Lower lobe of right lung (tissue), 2 donors: ENCODE data around the gene ASTN2. TPM values are rescaled to one million over a fixed set of nuclear protein-coding genes. Genes with fewer than 3 reads are reported as not detected.

ENCODE experiments used
- ATAC-seq, 2 donors: fragments of 200-7000 bp; cut with Tn5 transposase; one replicate each; pipeline ENCODE4 v1.9.1; 2020 to 2022; ENCODE audit warnings: mild to moderate bottlenecking in 2 of 2, moderate library complexity in 2 of 2
- DNase-seq: peaks from one replicate; pipeline ENCODE4 v3.0.0-alpha.2; 2020
- H3K27ac ChIP-seq: fragments of 200-600 bp; one replicate; pipeline ENCODE4 v1.8.0; 2022
- H3K27me3 ChIP-seq: fragments of 200-600 bp; one replicate; pipeline ENCODE4 v1.8.0; 2022; ENCODE audit warnings: low read depth
- H3K36me3 ChIP-seq: fragments of 200-600 bp; one replicate; pipeline ENCODE4 v1.8.0; 2022; ENCODE audit warnings: mild to moderate bottlenecking
- H3K4me1 ChIP-seq: fragments of 200-600 bp; one replicate; pipeline ENCODE4 v1.8.0; 2022
- H3K4me3 ChIP-seq: fragments of 200-600 bp; one replicate; pipeline ENCODE4 v1.8.0; 2022; ENCODE audit warnings: mild to moderate bottlenecking
- H3K9me3 ChIP-seq: fragments of 200-600 bp; one replicate; pipeline ENCODE4 v1.8.0; 2022
- CTCF ChIP-seq: fragments of 200-600 bp; IDR thresholded peaks from one replicate; pipeline ENCODE4 v1.8.0; 2022; ENCODE audit warnings: antibody characterized with exemption, mild to moderate bottlenecking
- intact Hi-C: fragments of 100-400 bp; cut with DNase I; formaldehyde crosslinking; loops from one replicate; pipeline ENCODE4 v1.11.0; 2022
- total RNA-seq: library from RNA; stranded (reverse); fragmentation: NEBNext Ultra II Directional; extraction: Animal tissue kit (Norgen Biotek cat#: 25700); gene quantifications from one replicate; pipeline ENCODE4 v1.2.1, GENCODE V29; 2021
- donor health status: DM: no; HTN: yes; CAD: no; lungs with severe emphysema.

Gene ASTN2
- total RNA-seq, 1 donor from 2014 or later = 4.3 TPM

GRCh38 chr9:117097761-117098160, 317.1 kb downstream of the ASTN2 start:
- intact Hi-C loops = no loop called here
- no peak overlapping the region for H3K4me3 ChIP-seq
- no peaks in the 10 kb centered on the region for H3K27me3 ChIP-seq
- ATAC-seq = no peak
- DNase-seq = no peak
- H3K27ac ChIP-seq = no peak overlapping the region
- no peaks in the 10 kb centered on the region for H3K36me3 ChIP-seq
- H3K9me3 ChIP-seq = no peaks in the 10 kb centered on the region
- TF ChIP-seq CTCF = no peak
- no peaks in the 10 kb centered on the region for H3K4me1 ChIP-seq

GRCh38 chr9:117096138-117096537, 318.7 kb downstream of the ASTN2 start:
- Histone ChIP-seq H3K27me3 (no peaks in the 10 kb centered on the region), H3K27ac (no peak overlapping the region), H3K9me3 (no peaks in the 10 kb centered on the region), H3K4me1 (no peaks in the 10 kb centered on the region), H3K4me3 (no peak overlapping the region), H3K36me3 (no peaks in the 10 kb centered on the region)
- intact Hi-C loops = no loop called here
- ATAC-seq = no peak
- DNase-seq = no peak
- TF ChIP-seq CTCF = no peak

- Histone ChIP-seq H3K36me3 (no peaks in the 10 kb centered on the region), H3K9me3 (no peaks in the 10 kb centered on the region), H3K4me1 (no peaks in the 10 kb centered on the region), H3K4me3 (no peak overlapping the region), H3K27me3 (no peaks in the 10 kb centered on the region), H3K27ac (no peak overlapping the region)
- no peak for TF ChIP-seq CTCF
- DNase-seq (no peak), ATAC-seq (no peak)
- intact Hi-C loops = no loop called here
These were observed 319.8 kb downstream of the ASTN2 start for GRCh38 chr9:117095081-117095480.

GRCh38 chr9:117093891-117094844, 320.7 kb downstream of the ASTN2 start:
- no peak for DNase-seq
- ATAC-seq = no peak
- H3K27ac ChIP-seq = no peak overlapping the region
- H3K4me3 ChIP-seq = no peak overlapping the region
- no peaks in the 10 kb centered on the region for H3K9me3 ChIP-seq
- H3K36me3 ChIP-seq = no peaks in the 10 kb centered on the region
- H3K27me3 ChIP-seq = no peaks in the 10 kb centered on the region
- no peak for TF ChIP-seq CTCF
- intact Hi-C loops = no loop called here
- H3K4me1 ChIP-seq = no peaks in the 10 kb centered on the region

- H3K4me1 ChIP-seq = no peaks in the 10 kb centered on the region
- no peaks in the 10 kb centered on the region for H3K36me3 ChIP-seq
- no peak overlapping the region for H3K27ac ChIP-seq
- no peaks in the 10 kb centered on the region for H3K27me3 ChIP-seq
- DNase-seq (no peak), ATAC-seq (no peak)
- intact Hi-C loops = no loop called here
- H3K4me3 ChIP-seq = no peak overlapping the region
- H3K9me3 ChIP-seq = no peaks in the 10 kb centered on the region
- no peak for TF ChIP-seq CTCF
These were observed 322.3 kb downstream of the ASTN2 start for GRCh38 chr9:117092582-117092981.
